Endothelial cell of umbilical vein (primary cell): ENCODE results near the gene HRH2.

Source experiments
- EZH2 ChIP-seq: IDR thresholded peaks from 2 replicates; pipeline ENCODE4 v1.6.1; 2012; ENCODE audit warnings: borderline replicate concordance, low read depth, mild to moderate bottlenecking, moderate library complexity, low read length, inconsistent platforms; ENCODE audit not compliant: severe bottlenecking
- FOS ChIP-seq: IDR thresholded peaks from 2 replicates; pipeline ENCODE4 v1.6.1; 2011; ENCODE audit warnings: mild to moderate bottlenecking, low read length, moderate library complexity, borderline replicate concordance; ENCODE audit not compliant: insufficient read depth
- GATA2 ChIP-seq: IDR thresholded peaks from 2 replicates; pipeline ENCODE4 v1.7.0; 2011; ENCODE audit warnings: low read depth, mild to moderate bottlenecking, moderate library complexity, mixed read lengths, low read length; ENCODE audit not compliant: insufficient read length, insufficient read depth
- JUN ChIP-seq: IDR thresholded peaks from 2 replicates; pipeline ENCODE4 v1.6.1; 2011; ENCODE audit warnings: borderline replicate concordance, low read depth; ENCODE audit not compliant: insufficient read length, insufficient read depth
- MYC ChIP-seq: IDR thresholded peaks from one replicate; pipeline ENCODE4 v1.6.1; 2011; ENCODE audit warnings: mild to moderate bottlenecking, low read depth, low read length
- POLR2A ChIP-seq: IDR thresholded peaks from 2 replicates; pipeline ENCODE4 v1.6.1; 2012; ENCODE audit warnings: low read depth, mild to moderate bottlenecking, control low read depth, low read length
- POLR2AphosphoS5 ChIP-seq: IDR thresholded peaks from 2 replicates; pipeline ENCODE4 v1.6.1; 2012; ENCODE audit warnings: low read depth, mild to moderate bottlenecking, control low read depth, low read length, moderate library complexity; ENCODE audit not compliant: insufficient read depth
- TF ChIP-seq, protein P1 (sequence below), 2 donors: IDR thresholded peaks; 1 replicate in 1 of 2; 2 replicates in 1 of 2; pipeline ENCODE4 v1.5.1; 2011; ENCODE audit warnings: low read length in 2 of 2, mild to moderate bottlenecking in 2 of 2, moderate library complexity in 2 of 2, control low read depth in 1 of 2, inconsistent platforms in 1 of 2, low read depth in 1 of 2; ENCODE audit not compliant: insufficient read depth in 1 of 2; ENCODE audit errors: extremely low read depth in 1 of 2
- TF ChIP-seq, protein P2 (sequence below): IDR thresholded peaks from 2 replicates; pipeline ENCODE4 v1.6.1; 2011; ENCODE audit not compliant: insufficient read depth, insufficient read length

DNA sequence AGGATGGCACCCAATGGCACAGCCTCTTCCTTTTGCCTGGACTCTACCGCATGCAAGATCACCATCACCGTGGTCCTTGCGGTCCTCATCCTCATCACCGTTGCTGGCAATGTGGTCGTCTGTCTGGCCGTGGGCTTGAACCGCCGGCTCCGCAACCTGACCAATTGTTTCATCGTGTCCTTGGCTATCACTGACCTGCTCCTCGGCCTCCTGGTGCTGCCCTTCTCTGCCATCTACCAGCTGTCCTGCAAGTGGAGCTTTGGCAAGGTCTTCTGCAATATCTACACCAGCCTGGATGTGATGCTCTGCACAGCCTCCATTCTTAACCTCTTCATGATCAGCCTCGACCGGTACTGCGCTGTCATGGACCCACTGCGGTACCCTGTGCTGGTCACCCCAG is 25.4 kb downstream of the HRH2 start:
- TF ChIP-seq, protein P1, sequence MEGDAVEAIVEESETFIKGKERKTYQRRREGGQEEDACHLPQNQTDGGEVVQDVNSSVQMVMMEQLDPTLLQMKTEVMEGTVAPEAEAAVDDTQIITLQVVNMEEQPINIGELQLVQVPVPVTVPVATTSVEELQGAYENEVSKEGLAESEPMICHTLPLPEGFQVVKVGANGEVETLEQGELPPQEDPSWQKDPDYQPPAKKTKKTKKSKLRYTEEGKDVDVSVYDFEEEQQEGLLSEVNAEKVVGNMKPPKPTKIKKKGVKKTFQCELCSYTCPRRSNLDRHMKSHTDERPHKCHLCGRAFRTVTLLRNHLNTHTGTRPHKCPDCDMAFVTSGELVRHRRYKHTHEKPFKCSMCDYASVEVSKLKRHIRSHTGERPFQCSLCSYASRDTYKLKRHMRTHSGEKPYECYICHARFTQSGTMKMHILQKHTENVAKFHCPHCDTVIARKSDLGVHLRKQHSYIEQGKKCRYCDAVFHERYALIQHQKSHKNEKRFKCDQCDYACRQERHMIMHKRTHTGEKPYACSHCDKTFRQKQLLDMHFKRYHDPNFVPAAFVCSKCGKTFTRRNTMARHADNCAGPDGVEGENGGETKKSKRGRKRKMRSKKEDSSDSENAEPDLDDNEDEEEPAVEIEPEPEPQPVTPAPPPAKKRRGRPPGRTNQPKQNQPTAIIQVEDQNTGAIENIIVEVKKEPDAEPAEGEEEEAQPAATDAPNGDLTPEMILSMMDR (IDR thresholded peaks at IDR 0.05; ENCODE audit: extremely low read depth in 1 of 2, insufficient read depth in 1 of 2, low read depth in 1 of 2, low read length in 2 of 2): no peak
- no peak for TF ChIP-seq MYC
- no peak for TF ChIP-seq POLR2A
- TF ChIP-seq POLR2AphosphoS5: no peak
- TF ChIP-seq EZH2: no peak
- no peak for TF ChIP-seq JUN
- TF ChIP-seq, protein P2, sequence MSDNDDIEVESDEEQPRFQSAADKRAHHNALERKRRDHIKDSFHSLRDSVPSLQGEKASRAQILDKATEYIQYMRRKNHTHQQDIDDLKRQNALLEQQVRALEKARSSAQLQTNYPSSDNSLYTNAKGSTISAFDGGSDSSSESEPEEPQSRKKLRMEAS: no peak
- no peak for TF ChIP-seq GATA2
- no peak for TF ChIP-seq FOS
